Astrocyte (in vitro differentiated cells and primary cell): ENCODE data around the gene CHN2. TPM values are rescaled to one million over a fixed set of nuclear protein-coding genes. Genes with fewer than 3 reads are reported as not detected.

Source experiments
- DNase-seq: peaks from one replicate; pipeline ENCODE4 v3.0.0-alpha.2; 2010; ENCODE audit warnings: low read depth
- FAIRE-seq: peaks from 2 replicates; lab custom pipeline; 2011; peaks lifted over from hg19 to GRCh38; lab: Jason Lieb, UNC
- H2AFZ ChIP-seq: 2 replicates; pipeline ENCODE4 v1.6.0; 2012; ENCODE audit warnings: low read depth, low read length, inconsistent platforms
- H3K27ac ChIP-seq: 2 replicates; pipeline ENCODE4 v1.5.1; 2011; ENCODE audit warnings: low read depth, low read length, inconsistent platforms
- H3K27me3 ChIP-seq: 2 replicates; pipeline ENCODE4 v1.6.0; 2011; ENCODE audit warnings: low read length, inconsistent platforms; ENCODE audit not compliant: insufficient read depth
- H3K36me3 ChIP-seq: 2 replicates; pipeline ENCODE4 v1.5.1; 2011; ENCODE audit warnings: low read length, inconsistent platforms; ENCODE audit not compliant: insufficient read depth
- H3K4me1 ChIP-seq: 2 replicates; pipeline ENCODE4 v1.5.1; 2011; ENCODE audit warnings: low read length, inconsistent platforms; ENCODE audit not compliant: insufficient read depth
- H3K4me2 ChIP-seq: 2 replicates; pipeline ENCODE4 v1.6.0; 2012; ENCODE audit warnings: low read length, inconsistent platforms
- H3K4me3 ChIP-seq: 2 replicates; pipeline ENCODE4 v1.5.1; 2011; ENCODE audit warnings: low read depth, mild to moderate bottlenecking, low read length, inconsistent platforms; ENCODE audit not compliant: insufficient read depth
- H3K79me2 ChIP-seq: 2 replicates; pipeline ENCODE4 v1.6.0; 2012; ENCODE audit warnings: mild to moderate bottlenecking, low read length, inconsistent platforms; ENCODE audit not compliant: insufficient read depth
- H3K9ac ChIP-seq: 2 replicates; pipeline ENCODE4 v1.6.0; 2012; ENCODE audit warnings: mild to moderate bottlenecking, low read length, inconsistent platforms
- H3K9me3 ChIP-seq: 2 replicates; pipeline ENCODE4 v1.5.1; 2012; ENCODE audit warnings: low read depth, mild to moderate bottlenecking, low read length, inconsistent platforms; ENCODE audit not compliant: insufficient read depth
- H4K20me1 ChIP-seq: 2 replicates; pipeline ENCODE4 v1.6.0; 2012; ENCODE audit warnings: low read length, inconsistent platforms; ENCODE audit not compliant: insufficient read depth
- H3K27ac Mint-ChIP-seq: one replicate; pipeline ENCODE4 v1.8.0; 2021; ENCODE audit warnings: mild to moderate bottlenecking, mixed read lengths; ENCODE audit not compliant: unreplicated experiment
- H3K27me3 Mint-ChIP-seq: one replicate; pipeline ENCODE4 v1.8.0; 2021; ENCODE audit warnings: low read depth, mixed read lengths; ENCODE audit not compliant: unreplicated experiment
- H3K36me3 Mint-ChIP-seq: one replicate; pipeline ENCODE4 v1.8.0; 2021; ENCODE audit warnings: low read depth, mixed read lengths; ENCODE audit not compliant: unreplicated experiment
- H3K4me1 Mint-ChIP-seq: one replicate; pipeline ENCODE4 v1.8.0; 2021; ENCODE audit warnings: low read depth, mixed read lengths; ENCODE audit not compliant: unreplicated experiment
- H3K4me3 Mint-ChIP-seq: one replicate; pipeline ENCODE4 v1.8.0; 2021; ENCODE audit warnings: mild to moderate bottlenecking, moderate library complexity, mixed read lengths; ENCODE audit not compliant: unreplicated experiment
- H3K9me3 Mint-ChIP-seq: one replicate; pipeline ENCODE4 v1.8.0; 2021; ENCODE audit warnings: mild to moderate bottlenecking, mixed read lengths; ENCODE audit not compliant: unreplicated experiment
- EZH2 ChIP-seq: IDR thresholded peaks from 2 replicates; pipeline ENCODE4 v1.6.1; 2012; ENCODE audit warnings: mild to moderate bottlenecking, low read length, inconsistent platforms; ENCODE audit not compliant: insufficient read depth
- total RNA-seq: library from RNA; stranded (reverse); gene quantifications from 2 replicates; pipeline ENCODE4 v1.2.1, GENCODE V29; 2021
- TF ChIP-seq, protein P1 (sequence below): IDR thresholded peaks from 2 replicates; pipeline ENCODE4 v1.5.1; 2011; ENCODE audit warnings: low read depth, mild to moderate bottlenecking, inconsistent platforms, low read length, moderate library complexity; ENCODE audit not compliant: insufficient read depth

Gene CHN2
- total RNA-seq, 1 donor from 2014 or later: 2.5 TPM

GRCh38 chr7:29242265-29242664 is 47.7 kb downstream of the CHN2 start:
- H3K79me2 ChIP-seq: no peaks in the 10 kb centered on the region
- H3K4me3 ChIP-seq: no peak overlapping the region
- H3K9ac ChIP-seq: no peak overlapping the region
- no peak for FAIRE-seq
- DNase-seq: no peak
- Mint-ChIP-seq H3K27me3 (peaks cover 12% of the 10 kb centered on the region), H3K4me3 (no peak overlapping the region), H3K36me3 (no peaks in the 10 kb centered on the region), H3K9me3 (peaks cover 3% of the 10 kb centered on the region), H3K4me1 (no peaks in the 10 kb centered on the region), H3K27ac (no peak overlapping the region)
- H4K20me1 ChIP-seq: no peaks in the 10 kb centered on the region
- H3K27ac ChIP-seq: no peak overlapping the region
- H3K9me3 ChIP-seq: no peaks in the 10 kb centered on the region
- no peaks in the 10 kb centered on the region for H3K4me1 ChIP-seq
- no peaks in the 10 kb centered on the region for H3K36me3 ChIP-seq
- H3K4me2 ChIP-seq: no peak overlapping the region
- peaks cover 4% of the 10 kb centered on the region for H3K27me3 ChIP-seq
- H2AFZ ChIP-seq: no peak overlapping the region
- no peak for TF ChIP-seq EZH2
- TF ChIP-seq, protein P1, sequence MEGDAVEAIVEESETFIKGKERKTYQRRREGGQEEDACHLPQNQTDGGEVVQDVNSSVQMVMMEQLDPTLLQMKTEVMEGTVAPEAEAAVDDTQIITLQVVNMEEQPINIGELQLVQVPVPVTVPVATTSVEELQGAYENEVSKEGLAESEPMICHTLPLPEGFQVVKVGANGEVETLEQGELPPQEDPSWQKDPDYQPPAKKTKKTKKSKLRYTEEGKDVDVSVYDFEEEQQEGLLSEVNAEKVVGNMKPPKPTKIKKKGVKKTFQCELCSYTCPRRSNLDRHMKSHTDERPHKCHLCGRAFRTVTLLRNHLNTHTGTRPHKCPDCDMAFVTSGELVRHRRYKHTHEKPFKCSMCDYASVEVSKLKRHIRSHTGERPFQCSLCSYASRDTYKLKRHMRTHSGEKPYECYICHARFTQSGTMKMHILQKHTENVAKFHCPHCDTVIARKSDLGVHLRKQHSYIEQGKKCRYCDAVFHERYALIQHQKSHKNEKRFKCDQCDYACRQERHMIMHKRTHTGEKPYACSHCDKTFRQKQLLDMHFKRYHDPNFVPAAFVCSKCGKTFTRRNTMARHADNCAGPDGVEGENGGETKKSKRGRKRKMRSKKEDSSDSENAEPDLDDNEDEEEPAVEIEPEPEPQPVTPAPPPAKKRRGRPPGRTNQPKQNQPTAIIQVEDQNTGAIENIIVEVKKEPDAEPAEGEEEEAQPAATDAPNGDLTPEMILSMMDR: no peak

GRCh38 chr7:29243910-29244655 is 49.5 kb downstream of the CHN2 start:
- TF ChIP-seq, protein P1: no peak
- TF ChIP-seq EZH2: no peak
- no peaks in the 10 kb centered on the region for H3K79me2 ChIP-seq
- H3K27ac Mint-ChIP-seq: no peak overlapping the region
- H3K4me2 ChIP-seq: no peak overlapping the region
- H3K27me3 ChIP-seq: peaks cover 4% of the 10 kb centered on the region
- H3K27ac ChIP-seq: no peak overlapping the region
- H3K4me1 Mint-ChIP-seq: no peaks in the 10 kb centered on the region
- H3K4me3 Mint-ChIP-seq: no peak overlapping the region
- peaks cover 19% of the 10 kb centered on the region for H3K27me3 Mint-ChIP-seq
- H3K9ac ChIP-seq: no peak overlapping the region
- no peaks in the 10 kb centered on the region for H3K36me3 Mint-ChIP-seq
- no peak overlapping the region for H3K4me3 ChIP-seq
- H3K9me3 ChIP-seq: no peaks in the 10 kb centered on the region
- DNase-seq (no peak), FAIRE-seq (no peak)
- H3K36me3 ChIP-seq: no peaks in the 10 kb centered on the region
- no peak overlapping the region for H2AFZ ChIP-seq
- no peaks in the 10 kb centered on the region for H4K20me1 ChIP-seq
- no peaks in the 10 kb centered on the region for H3K4me1 ChIP-seq
- peaks cover 3% of the 10 kb centered on the region for H3K9me3 Mint-ChIP-seq

DNA sequence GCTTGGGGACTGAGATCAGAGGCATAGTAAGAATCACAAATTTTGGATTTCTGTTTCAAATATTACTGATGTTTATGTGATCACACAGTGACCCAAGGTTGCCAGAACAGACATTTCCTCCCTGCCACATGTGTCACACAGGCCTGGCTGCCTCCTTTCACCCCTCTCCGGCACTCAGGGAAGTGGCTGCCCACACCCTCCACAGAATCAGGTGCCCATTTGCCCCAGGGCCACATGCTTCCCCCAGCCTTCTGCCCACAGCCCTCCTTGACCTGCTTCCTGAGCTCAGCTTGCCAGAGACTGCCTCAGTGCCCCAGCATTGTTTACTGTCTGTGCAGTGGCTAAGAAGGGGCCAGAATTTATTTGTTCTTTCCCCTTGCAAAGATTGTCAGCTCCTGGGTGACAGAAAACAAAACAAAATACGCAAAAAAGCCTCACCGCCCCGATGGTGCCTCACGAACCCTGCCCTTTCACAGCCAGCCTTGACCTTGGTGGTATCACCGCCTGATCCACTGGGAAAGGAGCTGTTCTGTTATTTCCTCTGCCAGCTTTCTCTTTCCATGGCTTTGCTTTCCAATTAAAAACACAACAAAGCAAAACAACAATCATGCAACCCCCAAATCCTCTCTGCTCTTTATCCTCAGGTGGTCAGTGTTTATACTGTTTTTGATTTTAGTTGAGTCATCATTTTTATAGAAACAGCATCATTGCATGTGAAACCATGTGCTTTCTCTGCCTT is 52.8 kb downstream of the CHN2 start:
- Histone ChIP-seq H3K4me3 (no peak overlapping the region), H3K36me3 (no peaks in the 10 kb centered on the region), H2AFZ (no peak overlapping the region), H3K9ac (no peak overlapping the region), H3K4me1 (no peaks in the 10 kb centered on the region), H3K27ac (no peak overlapping the region), H4K20me1 (no peaks in the 10 kb centered on the region), H3K4me2 (no peak overlapping the region), H3K9me3 (no peaks in the 10 kb centered on the region), H3K27me3 (peaks cover 4% of the 10 kb centered on the region), H3K79me2 (no peaks in the 10 kb centered on the region)
- TF ChIP-seq, protein P1: no peak
- no peak for TF ChIP-seq EZH2
- H3K9me3 Mint-ChIP-seq: peaks cover 3% of the 10 kb centered on the region
- FAIRE-seq (no peak), DNase-seq (no peak)
- H3K4me1 Mint-ChIP-seq: no peaks in the 10 kb centered on the region
- no peak overlapping the region for H3K4me3 Mint-ChIP-seq
- H3K36me3 Mint-ChIP-seq: no peaks in the 10 kb centered on the region
- no peak overlapping the region for H3K27ac Mint-ChIP-seq
- peaks cover 18% of the 10 kb centered on the region for H3K27me3 Mint-ChIP-seq
